A673 (cell line): ENCODE results near the gene SP7. TPM values are rescaled to one million over a fixed set of nuclear protein-coding genes. Genes with fewer than 3 reads are reported as not detected.

Experiments
- BruUV-seq: library from RNA; stranded (reverse); fragments of 400-500 nt; replicated peaks from 2 replicates; lab custom pipeline; 2021; lab: Mats Ljungman, UMichigan
- CTCF ChIA-PET: fragments of 300-600 bp; sonication (Branson Sonifier 250); formaldehyde crosslinking; loops from one replicate; lab custom pipeline; 2022; ENCODE audit warnings: antibody characterized with exemption; lab: Charles Lee
- POLR2A ChIA-PET: fragments of 300-600 bp; sonication (Branson Sonifier 250); formaldehyde crosslinking; loops from one replicate; lab custom pipeline; 2022; ENCODE audit warnings: antibody characterized with exemption; ENCODE audit not compliant: low non-redundant PET; lab: Charles Lee
- DNase-seq: peaks from one replicate; pipeline ENCODE4 v3.0.0-alpha.2; 2015; ENCODE audit warnings: low spot score
- H3K27ac ChIP-seq: fragments of 200-600 bp; sonication (generic); 2 replicates; pipeline ENCODE4 v1.5.1; 2016; ENCODE audit warnings: mixed run types, low read depth, mild to moderate bottlenecking, mixed read lengths, antibody characterized with exemption, low read length; ENCODE audit not compliant: poor library complexity, severe bottlenecking
- H3K27me3 ChIP-seq: fragments of 200-600 bp; sonication (generic); replicated peaks from 2 replicates; pipeline ENCODE4 v1.6.1; 2017; ENCODE audit warnings: mixed run types, low read depth, mild to moderate bottlenecking, mixed read lengths, antibody characterized with exemption, low read length; ENCODE audit not compliant: insufficient read depth, poor library complexity
- H3K36me3 ChIP-seq: fragments of 200-600 bp; sonication (generic); 2 replicates; pipeline ENCODE4 v1.6.1; 2016; ENCODE audit warnings: mixed run types, mild to moderate bottlenecking, mixed read lengths, antibody characterized with exemption, low read length; ENCODE audit not compliant: insufficient read depth, poor library complexity, severe bottlenecking
- H3K4me1 ChIP-seq: fragments of 200-600 bp; sonication (generic); 2 replicates; pipeline ENCODE4 v1.6.1; 2017; ENCODE audit warnings: mixed run types, mild to moderate bottlenecking, mixed read lengths, antibody characterized with exemption, low read length; ENCODE audit not compliant: insufficient read depth, poor library complexity, severe bottlenecking
- H3K4me3 ChIP-seq: fragments of 200-600 bp; sonication (generic); 2 replicates; pipeline ENCODE4 v1.5.1; 2016; ENCODE audit warnings: low read depth, mixed run types, mild to moderate bottlenecking, mixed read lengths, low read length; ENCODE audit not compliant: poor library complexity, severe bottlenecking
- H3K9me3 ChIP-seq: fragments of 200-600 bp; sonication (generic); 2 replicates; pipeline ENCODE4 v1.6.1; 2016; ENCODE audit warnings: mixed run types, low read depth, mild to moderate bottlenecking, mixed read lengths, antibody characterized with exemption, low read length; ENCODE audit not compliant: poor library complexity, severe bottlenecking
- EZH2 ChIP-seq: fragments of 200-600 bp; sonication (generic); IDR thresholded peaks from 2 replicates; pipeline ENCODE4 v1.6.1; 2017; ENCODE audit warnings: borderline replicate concordance, low read depth, mild to moderate bottlenecking, mixed read lengths, antibody characterized with exemption, low read length; ENCODE audit not compliant: poor library complexity, severe bottlenecking
- intact Hi-C: fragments of 100-400 bp; cut with micrococcal nuclease; formaldehyde crosslinking; loops from one replicate; pipeline ENCODE4 v1.10.0; 2022; ENCODE audit not compliant: unreplicated experiment
- total RNA-seq: library from RNA; stranded (reverse); gene quantifications from 2 replicates; pipeline ENCODE4 v1.2.3, GENCODE V29; 2021
- TF ChIP-seq, protein P1 (sequence below): fragments of 300-800, 200-600 bp; sonication (generic); conservative IDR thresholded peaks from 2 replicates; pipeline ENCODE4 v1.5.1; 2017; ENCODE audit warnings: low read depth, mild to moderate bottlenecking, antibody characterized with exemption, low read length, moderate library complexity, mixed read lengths

Gene SP7
- total RNA-seq, 1 experiment from 2014 or later = not detected

DNA sequence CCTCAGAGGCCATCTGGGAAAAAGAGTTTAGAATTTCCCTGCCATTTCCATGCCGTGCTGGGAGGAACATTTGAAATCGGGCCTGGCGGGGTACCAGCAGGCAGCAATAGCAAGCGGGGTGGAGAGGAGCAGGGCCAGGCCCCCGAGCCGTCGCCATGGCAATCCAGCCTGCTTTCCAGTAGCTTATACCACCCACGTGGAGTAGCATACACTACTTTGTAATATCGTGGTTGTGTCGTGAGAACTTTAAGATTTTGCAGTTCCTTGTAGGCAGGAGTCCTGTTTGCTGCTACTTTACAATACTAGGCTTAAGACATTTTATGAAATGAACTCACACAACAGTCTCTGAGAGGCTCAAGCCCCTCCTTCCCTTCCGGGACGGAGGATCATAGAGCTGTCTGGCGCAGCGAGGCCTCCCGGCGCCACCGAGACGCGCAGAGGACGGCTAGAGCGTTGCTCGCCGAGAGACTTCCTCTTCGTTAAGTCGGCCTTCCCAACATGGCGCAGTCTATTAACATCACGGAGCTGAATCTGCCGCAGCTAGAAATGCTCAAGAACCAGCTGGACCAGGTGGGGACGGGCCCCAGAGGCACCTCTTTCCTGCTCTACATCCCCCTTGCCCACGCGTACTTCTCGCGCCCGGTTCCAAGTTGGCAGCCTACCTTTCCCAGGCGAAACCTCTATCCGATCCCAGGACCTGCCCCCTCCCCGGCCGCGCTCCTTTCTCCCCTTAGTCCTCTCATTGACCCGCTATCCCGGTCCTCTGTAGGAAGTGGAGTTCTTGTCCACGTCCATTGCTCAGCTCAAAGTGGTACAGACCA, 40.9 kb downstream of the SP7 start, which contains the start of gene PFDN5:
TSS of gene PFDN5 (plus strand) at position 473 of the 821 bp plus-strand sequence. CDS start at position 499, 26 bp downstream.
- no peaks in the 10 kb centered on the region for H3K9me3 ChIP-seq
- no peak for TF ChIP-seq EZH2
- TF ChIP-seq, protein P1, sequence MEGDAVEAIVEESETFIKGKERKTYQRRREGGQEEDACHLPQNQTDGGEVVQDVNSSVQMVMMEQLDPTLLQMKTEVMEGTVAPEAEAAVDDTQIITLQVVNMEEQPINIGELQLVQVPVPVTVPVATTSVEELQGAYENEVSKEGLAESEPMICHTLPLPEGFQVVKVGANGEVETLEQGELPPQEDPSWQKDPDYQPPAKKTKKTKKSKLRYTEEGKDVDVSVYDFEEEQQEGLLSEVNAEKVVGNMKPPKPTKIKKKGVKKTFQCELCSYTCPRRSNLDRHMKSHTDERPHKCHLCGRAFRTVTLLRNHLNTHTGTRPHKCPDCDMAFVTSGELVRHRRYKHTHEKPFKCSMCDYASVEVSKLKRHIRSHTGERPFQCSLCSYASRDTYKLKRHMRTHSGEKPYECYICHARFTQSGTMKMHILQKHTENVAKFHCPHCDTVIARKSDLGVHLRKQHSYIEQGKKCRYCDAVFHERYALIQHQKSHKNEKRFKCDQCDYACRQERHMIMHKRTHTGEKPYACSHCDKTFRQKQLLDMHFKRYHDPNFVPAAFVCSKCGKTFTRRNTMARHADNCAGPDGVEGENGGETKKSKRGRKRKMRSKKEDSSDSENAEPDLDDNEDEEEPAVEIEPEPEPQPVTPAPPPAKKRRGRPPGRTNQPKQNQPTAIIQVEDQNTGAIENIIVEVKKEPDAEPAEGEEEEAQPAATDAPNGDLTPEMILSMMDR = no peak
- peak; percentile 93 for DNase-seq
- CTCF ChIA-PET = interaction anchor here (0.6 to 1.2 kb wide), 3 partner anchors 26 to 216 kb away, joined by 6 to 9 read pairs (median 8); partner anchors contain the start of genes AAAS and SPRYD3
- no peaks in the 10 kb centered on the region for H3K27me3 ChIP-seq
- no TSS peak for BruUV-seq
- H3K4me3 ChIP-seq = peak within 1 kb of the TSS; percentile 57
- POLR2A ChIA-PET = interaction anchor here (0.6 kb wide), 1 partner anchor 16 kb away, joined by 4 read pairs; no protein-coding TSS in a partner anchor
- peaks cover 13% of the 10 kb centered on the region for H3K4me1 ChIP-seq
- peaks cover 54% of the 10 kb centered on the region for H3K36me3 ChIP-seq
- intact Hi-C loops = no loop called here
- H3K27ac ChIP-seq = peak within 1 kb of the TSS; percentile 50

DNA sequence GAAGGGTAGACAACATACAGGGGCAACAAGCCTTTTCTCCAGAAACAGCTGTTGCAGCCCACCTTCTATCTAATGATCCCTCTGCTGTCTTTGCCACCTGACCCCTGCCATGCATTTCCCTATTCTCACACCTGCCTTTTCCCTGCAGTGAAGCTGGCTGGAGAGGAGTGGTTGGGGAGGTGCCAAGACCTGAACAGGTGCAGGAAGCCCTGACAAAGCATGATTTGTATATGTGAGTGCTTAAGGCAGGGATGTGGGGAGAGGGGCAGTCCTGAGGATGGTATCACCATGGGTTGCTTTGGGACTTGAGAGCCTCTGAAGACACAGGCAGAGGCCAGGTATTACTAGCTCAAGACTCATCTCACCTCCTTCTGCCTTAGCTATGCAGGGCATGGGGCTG, 43.7 kb downstream of the SP7 start:
- H3K36me3 ChIP-seq = peaks cover 65% of the 10 kb centered on the region
- TF ChIP-seq EZH2 = no peak
- TF ChIP-seq, protein P1 = no peak
- CTCF ChIA-PET = interaction anchor here (0.5 kb wide), 1 partner anchor 49 kb away, joined by 3 read pairs; no protein-coding TSS in a partner anchor
- H3K4me3 ChIP-seq = no peak overlapping the region
- H3K27me3 ChIP-seq = no peaks in the 10 kb centered on the region
- POLR2A ChIA-PET = interaction anchor here (0.6 kb wide), 1 partner anchor 20 kb away, joined by 8 read pairs; no protein-coding TSS in a partner anchor
- no peak overlapping the region for H3K27ac ChIP-seq
- no peak for DNase-seq
- intact Hi-C loops = no loop called here
- no peaks in the 10 kb centered on the region for H3K9me3 ChIP-seq
- peaks cover 4% of the 10 kb centered on the region for H3K4me1 ChIP-seq
- BruUV-seq = no TSS peak

DNA sequence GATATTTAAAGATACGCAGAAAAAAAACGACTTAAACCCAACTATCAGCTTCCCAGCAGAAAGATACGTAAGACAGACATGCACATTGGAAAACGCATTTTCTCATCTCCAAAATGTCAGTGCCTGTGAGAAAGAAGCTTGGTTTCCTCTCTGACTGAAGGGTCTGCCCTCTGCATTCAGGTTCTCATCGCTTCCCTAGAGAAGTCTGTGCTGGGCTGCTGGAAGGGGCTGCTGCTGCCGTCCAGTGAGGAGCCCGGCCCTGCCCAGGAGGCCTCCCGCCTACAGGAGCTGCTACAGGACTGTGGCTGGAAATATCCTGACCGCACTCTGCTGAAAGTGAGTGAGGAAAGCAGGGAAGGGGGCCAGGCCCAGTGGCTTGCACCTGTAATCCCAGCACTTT, 45.5 kb downstream of the SP7 start:
- no peaks in the 10 kb centered on the region for H3K9me3 ChIP-seq
- DNase-seq = no peak
- no peak overlapping the region for H3K27ac ChIP-seq
- H3K27me3 ChIP-seq = no peaks in the 10 kb centered on the region
- peaks cover 4% of the 10 kb centered on the region for H3K4me1 ChIP-seq
- CTCF ChIA-PET = no interaction called here
- peaks cover 73% of the 10 kb centered on the region for H3K36me3 ChIP-seq
- BruUV-seq = no TSS peak
- POLR2A ChIA-PET = interaction anchor here (0.7 kb wide), 1 partner anchor 89 kb away, joined by 3 read pairs; no protein-coding TSS in a partner anchor
- TF ChIP-seq, protein P1 = no peak
- TF ChIP-seq EZH2 = no peak
- intact Hi-C loops = no loop called here
- no peak overlapping the region for H3K4me3 ChIP-seq
